Epithelial cell of prostate (primary cell): Measurements from ENCODE around the gene NDUFA13.

ENCODE experiments used
- DNase-seq: peaks from one replicate; pipeline ENCODE4 v3.0.0-alpha.2; 2011; ENCODE audit warnings: low read depth, low spot score
- H3K27ac ChIP-seq: fragments of 450-650 bp; 2 replicates; pipeline ENCODE4 v1.5.1; 2017; ENCODE audit warnings: mild to moderate bottlenecking

The NDUFA13 gene

DNA sequence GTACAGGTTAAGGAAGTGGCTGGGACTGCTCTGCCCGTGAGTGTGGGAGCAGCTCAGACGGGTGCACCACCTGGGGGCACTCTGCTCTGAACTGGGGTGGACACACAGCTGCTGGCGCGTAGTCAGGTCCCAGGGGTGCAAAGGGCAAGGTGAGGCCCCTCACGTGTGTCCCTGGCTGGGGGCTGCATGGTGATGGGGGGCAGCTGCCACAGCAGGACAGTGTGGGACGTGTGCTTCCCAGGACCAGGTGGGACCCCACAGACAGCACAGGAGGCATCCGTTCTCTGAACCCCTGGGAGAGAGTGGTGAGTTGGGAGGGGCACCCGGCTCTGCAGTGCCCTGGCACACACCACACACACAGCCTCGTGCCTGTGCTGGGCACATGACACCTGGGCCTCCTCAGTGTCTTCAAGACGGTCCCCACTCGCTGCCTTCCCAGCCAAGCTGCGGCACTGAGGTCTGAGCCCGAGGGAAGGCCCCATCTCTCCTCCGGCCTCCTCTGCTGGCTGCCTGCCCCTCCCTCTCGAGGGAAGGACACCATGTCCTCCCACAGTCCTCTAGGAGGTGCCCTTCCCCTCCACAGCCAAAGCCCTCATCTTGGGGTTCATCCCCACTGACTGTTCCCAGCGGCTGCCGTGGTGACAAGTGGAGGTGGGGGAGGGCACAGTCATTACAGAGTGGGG lies 46.8 kb downstream of the NDUFA13 start:
- DNase-seq = no peak
- no peak overlapping the region for H3K27ac ChIP-seq

DNA sequence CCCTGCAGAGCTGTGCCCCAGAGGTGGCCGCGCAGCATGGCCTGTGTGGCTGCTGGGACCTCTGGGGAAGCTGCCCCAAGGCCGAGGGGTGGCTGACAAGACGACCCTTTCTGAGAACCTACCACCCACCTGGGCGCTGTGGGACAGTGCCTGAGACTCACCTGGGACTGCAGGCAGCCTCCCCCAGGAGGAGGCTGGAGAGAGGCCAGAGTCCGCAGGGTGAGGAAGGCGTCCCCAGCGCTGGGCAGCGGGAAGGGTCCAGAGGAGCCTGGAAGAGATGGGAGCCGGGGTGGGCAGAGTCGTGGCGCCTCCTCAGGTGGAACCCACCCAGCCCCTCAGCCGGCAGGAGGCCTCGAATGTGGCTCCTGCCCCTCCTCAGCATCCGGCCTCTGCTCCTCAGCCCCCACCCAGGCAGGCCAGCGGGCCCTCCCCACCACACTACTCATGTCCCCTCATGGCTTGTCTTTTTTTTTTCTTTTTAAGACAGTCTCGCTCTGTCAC lies 47.4 kb downstream of the NDUFA13 start:
- DNase-seq = no peak
- no peak overlapping the region for H3K27ac ChIP-seq

GRCh38 chr19:19566306-19566705 lies 50.3 kb downstream of the NDUFA13 start:
- no peak for DNase-seq
- no peak overlapping the region for H3K27ac ChIP-seq

GRCh38 chr19:19567391-19567790 lies 51.4 kb downstream of the NDUFA13 start:
- DNase-seq = no peak
- H3K27ac ChIP-seq = no peak overlapping the region

DNA sequence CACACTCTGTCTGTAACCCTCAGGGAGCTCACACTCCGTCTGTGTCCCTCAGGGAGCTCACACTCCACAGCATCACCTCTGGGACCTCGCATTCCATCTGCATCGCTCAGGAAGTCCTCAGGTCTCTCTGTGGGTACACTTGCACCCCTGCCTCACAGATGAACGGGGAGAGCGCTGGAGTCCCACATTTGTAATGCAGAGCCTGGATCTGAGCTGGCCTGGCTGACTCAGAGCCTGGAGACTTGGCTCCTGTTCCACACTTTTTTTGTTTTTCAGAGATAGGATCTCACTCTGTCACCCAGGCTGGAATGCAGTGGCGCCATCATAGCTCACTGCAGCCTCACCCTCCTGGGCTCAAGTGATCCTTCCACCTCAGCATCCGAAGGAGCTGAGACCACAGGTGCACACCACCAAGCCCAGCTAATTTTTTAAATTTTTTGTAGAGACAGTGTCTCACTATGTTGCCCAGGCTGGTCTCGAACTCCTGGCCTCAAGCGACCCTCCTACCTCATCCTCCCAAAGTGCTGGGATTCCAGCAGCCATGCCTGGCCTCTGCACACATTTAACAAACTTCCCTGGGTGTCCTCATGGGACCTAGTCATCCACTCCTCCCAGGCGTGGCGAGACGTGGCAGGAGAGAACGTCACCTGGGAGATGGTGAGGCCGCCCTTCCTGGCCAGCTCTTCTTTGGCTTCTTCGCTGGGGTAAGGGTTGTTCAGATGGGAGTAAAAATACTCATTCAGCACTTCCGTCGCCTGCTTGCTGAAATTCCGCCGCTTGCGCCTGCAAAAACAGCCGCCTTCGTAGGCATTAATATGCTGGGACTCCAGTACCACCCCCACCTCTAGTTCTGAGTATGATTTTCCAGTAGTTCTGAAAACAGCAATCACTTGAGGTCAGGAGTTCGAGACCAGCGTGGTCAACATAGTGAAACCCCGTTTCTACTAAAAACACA lies 53.1 kb downstream of the NDUFA13 start:
- DNase-seq = peak; percentile 22
- H3K27ac ChIP-seq = no peak overlapping the region

- no peak overlapping the region for H3K27ac ChIP-seq
- no peak for DNase-seq
Measured at GRCh38 chr19:19570571-19570970, 54.5 kb downstream of the NDUFA13 start.

- H3K27ac ChIP-seq = no peak overlapping the region
- DNase-seq = no peak
Measured at GRCh38 chr19:19571071-19571786, 55.2 kb downstream of the NDUFA13 start.

DNA sequence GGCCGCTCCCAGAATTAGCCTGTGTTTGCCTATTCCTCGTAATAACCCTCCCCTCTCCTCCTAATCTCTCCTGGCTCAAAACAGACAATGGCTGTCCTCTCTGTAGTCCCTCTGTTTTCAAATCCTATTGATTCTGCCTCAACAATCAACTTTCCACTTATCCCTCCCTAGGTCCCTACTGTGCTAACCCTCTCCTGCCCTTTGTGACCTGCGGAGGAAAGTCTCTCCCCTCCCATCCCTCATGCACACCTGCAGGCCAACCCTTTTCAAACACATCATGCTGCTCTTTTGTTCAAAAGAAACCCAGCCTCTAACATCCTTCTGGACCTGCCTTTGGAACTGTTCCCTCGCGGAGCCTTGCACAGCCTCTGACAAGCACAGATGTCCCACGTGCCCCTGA lies 59.4 kb downstream of the NDUFA13 start:
- no peak for DNase-seq
- H3K27ac ChIP-seq = no peak overlapping the region
